Cerebellar nuclear complex (tissue), 1 donor: ENCODE results near the gene PFDN2.
"Not testable (repeated sequence)": the region's sequence is repeated elsewhere in the genome, so short reads cannot be mapped to it uniquely, and the experiment has no call there.

Experiments
- DNase-seq, 2 experiments: peaks; one replicate each; lab custom pipeline; 2025; lab: John Stamatoyannopoulos, UW

The PFDN2 gene

GRCh38 chr1:161080441-161081405, 37.1 kb downstream of the PFDN2 start:
- no peak for DNase-seq

- no peak for DNase-seq
Measured at GRCh38 chr1:161079436-161080110, 38.3 kb downstream of the PFDN2 start.

- DNase-seq = no peak
Measured at GRCh38 chr1:161077426-161077825, 40.4 kb downstream of the PFDN2 start.

GRCh38 chr1:161076410-161076809, 41.4 kb downstream of the PFDN2 start:
- no peak for DNase-seq

- no peak for DNase-seq
Measured at GRCh38 chr1:161074676-161075368, 43.0 kb downstream of the PFDN2 start.

GRCh38 chr1:161073474-161074121, 44.2 kb downstream of the PFDN2 start:
- DNase-seq = no peak

- no peak for DNase-seq
Measured at GRCh38 chr1:161072751-161073449, 44.9 kb downstream of the PFDN2 start.

- no peak for DNase-seq
Measured at GRCh38 chr1:161071886-161072371, 45.9 kb downstream of the PFDN2 start.

GRCh38 chr1:161070761-161071160, 47.1 kb downstream of the PFDN2 start:
- no peak for DNase-seq

GRCh38 chr1:161069731-161070270, 48.0 kb downstream of the PFDN2 start, which contains the start of gene ARHGAP30:
Gene ARHGAP30 (minus strand): TSS chr1:161069891. CDS start chr1:161069624, 267 bp downstream.
- no peak for DNase-seq

- no peak for DNase-seq
Measured at GRCh38 chr1:161069241-161069640, 48.6 kb downstream of the PFDN2 start.

GRCh38 chr1:161068306-161069234, 49.3 kb downstream of the PFDN2 start:
- DNase-seq = no peak

- no peak for DNase-seq
Measured at GRCh38 chr1:161066694-161067093, 51.1 kb downstream of the PFDN2 start.

GRCh38 chr1:161065681-161066080, 52.2 kb downstream of the PFDN2 start:
- not testable (repeated sequence) for DNase-seq

GRCh38 chr1:161063936-161064335, 53.9 kb downstream of the PFDN2 start:
- DNase-seq = not testable (repeated sequence)

GRCh38 chr1:161061419-161061818, 56.4 kb downstream of the PFDN2 start:
- no peak for DNase-seq

- DNase-seq = no peak
Measured at GRCh38 chr1:161059293-161059692, 58.5 kb downstream of the PFDN2 start.

GRCh38 chr1:161054805-161055204, 63.0 kb downstream of the PFDN2 start:
- DNase-seq = no peak

- DNase-seq = no peak
Measured at GRCh38 chr1:161054232-161054631, 63.6 kb downstream of the PFDN2 start.

- no peak for DNase-seq
Measured at GRCh38 chr1:161052899-161053298, 64.9 kb downstream of the PFDN2 start.
